Uterus (tissue), 4 donors: ENCODE measurements around the gene UCP2. TPM values are rescaled to one million over a fixed set of nuclear protein-coding genes. Genes with fewer than 3 reads are reported as not detected.

Experiments
- DNase-seq, 2 donors: peaks; one replicate each; pipeline ENCODE4 v3.0.0-alpha.2; 2019 to 2020
- H3K27ac ChIP-seq, 2 donors: fragments of 200-600 bp; sonication (generic); 1 replicate in 1 of 2; 2 replicates in 1 of 2; pipeline ENCODE4 v1.5.1; 2016 to 2018
- H3K27me3 ChIP-seq, 2 donors: fragments of 200-600 bp; sonication (generic); one replicate each; pipeline ENCODE4 v1.5.1; 2018 to 2019; ENCODE audit warnings: control low read depth in 1 of 2
- H3K36me3 ChIP-seq, 2 donors: fragments of 200-600 bp; sonication (generic); one replicate each; pipeline ENCODE4 v1.5.1; 2019; ENCODE audit warnings: control low read depth in 1 of 2
- H3K4me1 ChIP-seq, 2 donors: fragments of 200-600 bp; sonication (generic); one replicate each; pipeline ENCODE4 v1.5.1; 2018 to 2019; ENCODE audit warnings: control low read depth in 1 of 2
- H3K4me3 ChIP-seq, 2 donors: fragments of 200-600 bp; sonication (generic); 1 replicate in 1 of 2; 2 replicates in 1 of 2; pipeline ENCODE4 v1.5.1; 2018 to 2019; ENCODE audit warnings: mild to moderate bottlenecking in 1 of 2
- H3K9me3 ChIP-seq, 2 donors: fragments of 200-600 bp; sonication (generic); one replicate each; pipeline ENCODE4 v1.5.1; 2019; ENCODE audit warnings: control low read depth in 1 of 2
- CTCF ChIP-seq, 4 experiments: fragments of 200-600 bp in 2 of 4; fragments of 450-650 bp in 2 of 4; sonication (generic) in 2 of 4; IDR thresholded peaks; one replicate each; pipeline ENCODE4 v1.5.1; 2016 to 2019; ENCODE audit warnings: antibody characterized with exemption in 4 of 4, mild to moderate bottlenecking in 2 of 4, moderate library complexity in 1 of 4
- POLR2A ChIP-seq, 2 donors: fragments of 450-650 bp; IDR thresholded peaks; one replicate each; pipeline ENCODE4 v1.6.1; 2016; ENCODE audit warnings: antibody characterized with exemption in 2 of 2, mild to moderate bottlenecking in 1 of 2, moderate library complexity in 1 of 2
- intact Hi-C: fragments of 100-400 bp; cut with DNase I; formaldehyde crosslinking; loops from one replicate; pipeline ENCODE4 v1.15.1; 2023; ENCODE audit warnings: low total_unique reads
- total RNA-seq, 4 donors: library from RNA; depleted of rRNA in 3 of 4; stranded (reverse); fragments of >200 nt in 3 of 4; gene quantifications; one replicate each; pipeline versions ENCODE4 v1.1.0 to v1.2.4, GENCODE V29; 2014 to 2023
- donor health status: DM: yes; HTN: yes; CAD: no.

UCP2 gene
- total RNA-seq, 4 donors from 2014 or later, result 10.8 to 64.7 (median 33.7) TPM; not detected in 1

- no peak overlapping the region for H3K27ac ChIP-seq
- H3K36me3 ChIP-seq, result no peaks in the 10 kb centered on the region
- H3K4me1 ChIP-seq, result peaks cover 0 to 6% of the 10 kb centered on the region in 2 donors
- no peaks in the 10 kb centered on the region for H3K9me3 ChIP-seq
- intact Hi-C loops, result no loop called here
- H3K4me3 ChIP-seq, result no peak overlapping the region
- H3K27me3 ChIP-seq, result no peaks in the 10 kb centered on the region
- TF ChIP-seq CTCF (IDR thresholded peaks at IDR 0.05) (no peak), POLR2A (IDR thresholded peaks at IDR 0.05) (no peak)
- DNase-seq, result no peak
These were observed 4.0 kb downstream of the UCP2 start for GRCh38 chr11:73978576-73979086.

- Histone ChIP-seq H3K4me1 (peaks cover 0 to 6% of the 10 kb centered on the region in 2 donors), H3K27ac (no peak overlapping the region), H3K4me3 (no peak overlapping the region), H3K27me3 (no peaks in the 10 kb centered on the region), H3K36me3 (no peaks in the 10 kb centered on the region), H3K9me3 (no peaks in the 10 kb centered on the region)
- no peak for DNase-seq
- intact Hi-C loops, result no loop called here
- no peak for TF ChIP-seq POLR2A (IDR thresholded peaks at IDR 0.05)
- TF ChIP-seq CTCF (IDR thresholded peaks at IDR 0.05), result no peak
These were observed 4.7 kb downstream of the UCP2 start for GRCh38 chr11:73977856-73978519.

- H3K9me3 ChIP-seq, result no peaks in the 10 kb centered on the region
- no peaks in the 10 kb centered on the region for H3K4me1 ChIP-seq
- no peak overlapping the region for H3K4me3 ChIP-seq
- H3K27ac ChIP-seq, result no peak overlapping the region
- no peak for DNase-seq
- no peak for TF ChIP-seq POLR2A (IDR thresholded peaks at IDR 0.05)
- TF ChIP-seq CTCF (IDR thresholded peaks at IDR 0.05), result no peak
- intact Hi-C loops, result no loop called here
- H3K27me3 ChIP-seq, result no peaks in the 10 kb centered on the region
- no peaks in the 10 kb centered on the region for H3K36me3 ChIP-seq
These were observed 6.0 kb downstream of the UCP2 start for GRCh38 chr11:73976451-73977151.

GRCh38 chr11:73975479-73975757 is 7.2 kb downstream of the UCP2 start:
- H3K4me1 ChIP-seq, result no peaks in the 10 kb centered on the region
- no peaks in the 10 kb centered on the region for H3K27me3 ChIP-seq
- no peak overlapping the region for H3K4me3 ChIP-seq
- no peaks in the 10 kb centered on the region for H3K36me3 ChIP-seq
- no peak for DNase-seq
- no peak overlapping the region for H3K27ac ChIP-seq
- intact Hi-C loops, result no loop called here
- no peak for TF ChIP-seq POLR2A (IDR thresholded peaks at IDR 0.05)
- no peak for TF ChIP-seq CTCF (IDR thresholded peaks at IDR 0.05)
- no peaks in the 10 kb centered on the region for H3K9me3 ChIP-seq
